ENCODE measurements around the gene RALGAPA2. TPM values are rescaled to one million over a fixed set of nuclear protein-coding genes. Genes with fewer than 3 reads are reported as not detected.
A peak's percentile ranks its signal among the peaks of the same experiment; 100 is the strongest.

Gene RALGAPA2
- total and polyA plus RNA-seq, 2 donors, result 15.3 to 41.6 TPM

DNA sequence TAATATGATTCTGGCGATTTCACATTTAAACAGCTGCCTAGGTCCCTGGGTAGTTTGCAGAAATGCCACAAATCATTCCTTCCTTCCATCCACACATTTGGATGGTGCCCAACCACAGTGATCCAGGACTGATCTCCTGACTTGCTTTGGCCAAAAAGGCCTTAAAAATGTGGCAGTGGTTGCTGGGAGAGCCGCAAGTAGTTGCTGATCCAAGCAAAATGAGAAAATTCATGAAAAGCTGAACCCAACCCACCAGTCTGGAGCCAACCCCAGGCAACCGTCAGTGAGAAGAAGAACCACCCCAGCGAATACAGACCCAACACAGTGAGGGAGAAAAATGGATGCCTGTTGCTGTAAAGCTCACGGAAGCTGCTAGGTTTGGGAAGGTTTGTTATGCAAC, 25.1 kb downstream of the RALGAPA2 start:
- Histone ChIP-seq H3K36me3 (ENCODE audit: insufficient read depth) (no peaks in the 10 kb centered on the region), H3K4me1 (ENCODE audit: insufficient read depth) (no peaks in the 10 kb centered on the region)
- WGBS, result 92% methylated on average over 5 of the region's 5 CpGs

DNA sequence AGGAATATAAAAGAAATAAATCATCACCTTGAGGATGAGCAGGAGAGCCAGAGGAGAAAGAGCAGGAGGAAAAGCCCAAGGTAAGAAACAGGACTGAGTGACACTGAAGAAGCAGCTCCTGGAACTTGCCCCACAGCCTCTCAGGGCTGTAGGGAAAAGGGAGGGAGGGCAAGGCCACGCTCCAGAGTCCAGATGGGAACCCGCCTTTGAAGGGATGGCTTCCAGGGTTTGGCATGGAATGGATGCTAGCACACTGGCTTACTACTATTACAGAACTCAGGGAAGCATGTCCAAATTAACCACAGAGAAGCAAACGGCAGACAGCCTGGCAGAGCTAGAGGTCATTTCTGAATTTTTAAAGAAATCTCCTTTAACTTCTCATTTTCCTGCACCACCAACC, 26.8 kb downstream of the RALGAPA2 start:
- WGBS, result 88% methylated on average over 3 of the region's 3 CpGs
- H3K4me1 ChIP-seq (ENCODE audit: insufficient read depth), result no peaks in the 10 kb centered on the region
- H3K27ac ChIP-seq (ENCODE audit: low read depth), result no peak overlapping the region
- no peaks in the 10 kb centered on the region for H3K36me3 ChIP-seq (ENCODE audit: insufficient read depth)
- H3K4me3 ChIP-seq (ENCODE audit: low read depth, low read length), result no peak overlapping the region
- no peak for DNase-seq (ENCODE audit: extremely low spot score)

More for the DNA sequence above, 25.1 kb downstream of the RALGAPA2 start:
- no peak overlapping the region for H3K27ac ChIP-seq (ENCODE audit: low read depth)
- no peak for DNase-seq (ENCODE audit: extremely low spot score)
- H3K4me3 ChIP-seq (ENCODE audit: low read depth, low read length), result no peak overlapping the region

DNA sequence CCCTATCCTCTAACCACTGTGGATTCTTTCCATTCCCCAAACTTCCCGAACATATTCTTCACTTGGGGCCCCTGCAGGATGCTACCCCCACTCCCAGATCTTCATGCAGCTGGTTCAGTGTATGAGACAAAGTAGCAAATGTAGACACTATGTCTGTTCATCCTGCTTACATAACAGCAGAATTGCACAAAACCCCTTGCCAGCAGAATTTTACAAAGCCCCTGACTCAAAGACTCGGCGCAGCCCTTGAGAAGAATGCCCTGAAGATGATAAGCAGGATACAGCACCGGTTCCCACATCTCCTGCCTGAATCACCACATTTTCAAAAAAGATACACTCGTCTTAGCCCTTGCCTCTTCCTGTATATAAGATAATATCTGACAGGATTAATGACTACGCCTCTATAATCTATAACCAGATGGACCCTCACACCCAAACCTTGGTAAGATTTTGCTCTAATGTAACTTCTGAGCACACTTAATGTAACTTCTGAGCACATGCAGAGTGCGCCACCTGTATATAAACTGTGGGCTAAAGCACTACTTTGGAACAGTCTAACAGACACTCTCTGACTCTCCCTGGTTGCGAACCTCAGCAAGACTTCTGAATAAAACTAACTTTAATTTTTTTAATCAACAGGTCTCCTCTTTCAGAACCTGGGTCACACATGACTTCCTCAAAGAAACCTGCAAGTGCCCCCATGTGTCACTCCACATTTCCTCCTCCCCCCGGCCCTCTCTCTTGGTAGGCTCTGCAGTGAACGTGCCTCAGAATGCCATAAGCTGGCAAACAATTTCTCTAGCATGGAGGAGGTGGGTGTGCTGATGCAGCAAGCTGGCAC, 28.7 kb downstream of the RALGAPA2 start:
- H3K4me1 ChIP-seq (ENCODE audit: insufficient read depth), result no peaks in the 10 kb centered on the region

DNA sequence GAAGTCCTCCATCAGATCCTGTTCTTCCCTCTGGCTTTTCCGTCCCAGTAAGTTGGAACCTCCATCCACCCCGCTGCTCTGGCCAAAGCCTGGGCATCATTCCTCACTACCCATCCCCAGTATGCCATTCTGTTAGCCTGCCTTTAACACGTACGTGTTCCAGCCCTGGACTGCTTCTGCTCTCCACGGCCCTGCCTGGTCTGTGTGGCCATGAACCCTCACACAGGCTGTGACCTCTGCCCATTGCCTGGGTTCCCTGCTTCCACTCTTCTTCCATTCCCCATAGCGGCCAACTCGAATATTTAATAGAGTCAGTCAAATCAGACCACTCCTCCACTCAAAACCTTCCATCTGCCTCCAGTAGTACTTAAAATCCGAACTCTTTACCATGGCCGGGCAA, 29.4 kb downstream of the RALGAPA2 start:
- H3K4me3 ChIP-seq (ENCODE audit: low read depth, low read length), result no peak overlapping the region
- H3K4me1 ChIP-seq (ENCODE audit: insufficient read depth), result no peaks in the 10 kb centered on the region
- 97% methylated on average over 9 of the region's 9 CpGs for WGBS
- DNase-seq (ENCODE audit: extremely low spot score), result no peak
- no peaks in the 10 kb centered on the region for H3K36me3 ChIP-seq (ENCODE audit: insufficient read depth)
- no peak overlapping the region for H3K27ac ChIP-seq (ENCODE audit: low read depth)

More for the DNA sequence above, 28.7 kb downstream of the RALGAPA2 start:
- Histone ChIP-seq H3K36me3 (ENCODE audit: insufficient read depth) (no peaks in the 10 kb centered on the region), H3K27ac (ENCODE audit: low read depth) (no peak overlapping the region), H3K4me3 (ENCODE audit: low read depth, low read length) (no peak overlapping the region)
- no peak for DNase-seq (ENCODE audit: extremely low spot score)
- 77% methylated on average over 10 of the region's 10 CpGs for WGBS

DNA sequence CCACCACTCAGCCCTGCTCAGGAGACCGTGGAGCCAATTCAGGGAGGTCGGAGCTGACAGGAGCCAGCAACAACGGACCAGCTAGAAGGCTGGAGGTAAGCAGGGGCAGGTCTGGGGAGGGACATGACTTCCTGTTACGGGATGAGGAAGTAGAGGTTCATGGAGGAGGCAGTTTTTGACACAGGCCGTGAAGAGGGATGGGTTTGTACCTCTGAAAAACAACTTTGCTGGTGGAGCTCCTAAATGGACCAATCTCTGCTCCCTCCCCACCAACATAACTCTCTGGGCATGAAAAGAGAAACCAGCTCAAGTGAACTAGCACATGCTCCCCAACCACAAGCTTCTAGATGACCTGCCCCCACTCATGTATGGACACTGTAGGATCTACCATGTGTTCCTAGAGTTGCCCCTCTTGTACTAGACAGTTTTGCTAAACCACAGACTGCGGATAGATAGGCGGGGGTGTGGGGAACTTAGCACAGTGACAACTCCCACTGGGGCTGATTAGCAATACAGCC, 31.4 kb downstream of the RALGAPA2 start:
- 78% methylated on average over 7 of the region's 7 CpGs for WGBS
- Histone ChIP-seq H3K27ac (ENCODE audit: low read depth) (no peak overlapping the region), H3K36me3 (ENCODE audit: insufficient read depth) (no peaks in the 10 kb centered on the region), H3K4me3 (ENCODE audit: low read depth, low read length) (no peak overlapping the region), H3K4me1 (ENCODE audit: insufficient read depth) (no peaks in the 10 kb centered on the region)
- DNase-seq (ENCODE audit: extremely low spot score), result no peak

DNA sequence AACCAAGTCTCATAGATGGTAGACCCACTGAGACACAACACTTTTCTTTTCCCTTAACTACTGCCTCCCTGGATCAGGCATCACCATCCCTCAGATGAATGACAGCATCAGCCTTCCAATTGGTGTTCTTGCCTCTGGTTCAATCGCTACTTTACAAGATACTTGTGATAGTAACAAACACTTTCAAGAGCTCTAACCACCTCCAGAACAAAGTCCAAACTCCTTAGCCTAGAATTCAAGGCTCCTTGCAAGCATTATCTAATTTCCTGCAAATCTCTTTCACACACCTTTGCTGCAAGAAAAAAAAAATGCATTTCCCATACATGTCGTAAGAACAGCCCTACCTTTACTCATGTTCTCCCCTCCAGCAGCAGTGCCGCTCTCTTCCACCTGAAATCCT, 33.1 kb downstream of the RALGAPA2 start:
- Histone ChIP-seq H3K27ac (ENCODE audit: low read depth) (no peak overlapping the region), H3K4me1 (ENCODE audit: insufficient read depth) (no peaks in the 10 kb centered on the region), H3K36me3 (ENCODE audit: insufficient read depth) (no peaks in the 10 kb centered on the region), H3K4me3 (ENCODE audit: low read depth, low read length) (no peak overlapping the region)
- 95% methylated on average over 3 of the region's 3 CpGs for WGBS
- no peak for DNase-seq (ENCODE audit: extremely low spot score)

DNA sequence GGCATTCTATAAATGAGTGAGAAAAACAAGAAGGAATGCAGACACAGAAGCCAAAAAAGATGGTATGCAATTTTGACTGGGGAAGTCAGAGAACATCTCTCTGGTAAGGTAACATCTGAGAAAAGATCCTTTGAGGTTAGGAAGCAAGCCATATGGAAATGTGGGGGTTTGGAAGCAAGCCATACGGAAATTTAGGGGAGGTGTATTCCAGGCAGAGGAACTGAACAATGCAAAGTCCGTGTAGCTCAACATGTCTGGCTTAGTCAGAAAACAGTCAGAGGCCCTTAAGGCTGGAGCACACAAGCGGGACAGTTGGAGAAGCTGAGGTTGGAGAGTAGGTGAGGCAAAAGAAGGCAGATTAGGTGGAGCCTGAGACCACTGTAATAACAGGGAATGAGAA, 35.3 kb downstream of the RALGAPA2 start:
- no peak overlapping the region for H3K27ac ChIP-seq (ENCODE audit: low read depth)
- no peaks in the 10 kb centered on the region for H3K36me3 ChIP-seq (ENCODE audit: insufficient read depth)
- DNase-seq (ENCODE audit: extremely low spot score), result no peak
- 66% methylated on average over 3 of the region's 3 CpGs for WGBS
- no peaks in the 10 kb centered on the region for H3K4me1 ChIP-seq (ENCODE audit: insufficient read depth)
- H3K4me3 ChIP-seq (ENCODE audit: low read depth, low read length), result no peak overlapping the region

DNA sequence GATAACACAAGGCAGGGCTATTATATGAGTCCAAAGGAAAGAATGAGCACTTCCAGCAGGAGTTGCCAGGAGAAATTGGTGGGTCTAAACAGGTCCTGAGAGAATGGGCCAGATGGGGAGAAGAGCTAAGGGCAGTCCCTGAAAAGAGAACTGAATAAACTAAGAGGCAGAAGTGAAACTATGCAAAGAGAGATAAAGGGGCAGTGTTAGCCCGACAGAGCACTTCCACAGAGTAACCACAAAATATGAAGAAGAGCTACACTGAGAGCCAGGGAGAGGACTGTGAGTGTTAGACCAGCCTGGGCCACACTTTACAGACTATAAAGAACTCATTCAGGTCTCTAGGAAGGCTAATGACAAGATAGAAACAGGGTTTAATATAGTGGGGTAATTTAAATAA, 43.8 kb downstream of the RALGAPA2 start:
- no peak for DNase-seq (ENCODE audit: extremely low spot score)
- Histone ChIP-seq H3K27ac (ENCODE audit: low read depth) (peak overlapping the region; percentile 6), H3K4me3 (ENCODE audit: low read depth, low read length) (no peak overlapping the region), H3K4me1 (ENCODE audit: insufficient read depth) (no peaks in the 10 kb centered on the region), H3K36me3 (ENCODE audit: insufficient read depth) (no peaks in the 10 kb centered on the region)
- WGBS, result 35% methylated on average over 1 of the region's 1 CpG

DNA sequence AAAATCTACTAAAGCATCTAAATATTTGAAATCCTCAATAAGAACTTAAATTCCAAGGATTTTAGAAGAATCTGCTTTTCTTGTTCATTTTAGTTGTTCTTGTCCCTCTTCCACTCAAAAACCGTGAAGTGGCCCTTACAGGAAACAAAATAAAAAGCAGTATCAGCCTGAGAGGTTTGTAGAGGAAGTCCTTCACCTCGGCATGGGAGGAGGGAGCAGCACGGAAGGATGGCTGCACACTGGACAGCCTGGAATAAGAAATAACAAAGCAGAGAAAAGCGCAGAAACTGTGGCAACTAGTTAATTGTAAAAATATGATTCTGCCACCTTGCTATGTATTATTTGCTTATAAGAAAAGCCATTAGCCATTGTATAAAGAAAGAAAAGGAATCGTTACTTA, 46.1 kb downstream of the RALGAPA2 start:
- DNase-seq (ENCODE audit: extremely low spot score), result no peak
- 62% methylated on average over 5 of the region's 5 CpGs for WGBS
- Histone ChIP-seq H3K4me1 (ENCODE audit: insufficient read depth) (no peaks in the 10 kb centered on the region), H3K4me3 (ENCODE audit: low read depth, low read length) (no peak overlapping the region), H3K36me3 (ENCODE audit: insufficient read depth) (no peaks in the 10 kb centered on the region), H3K27ac (ENCODE audit: low read depth) (no peak overlapping the region)

DNA sequence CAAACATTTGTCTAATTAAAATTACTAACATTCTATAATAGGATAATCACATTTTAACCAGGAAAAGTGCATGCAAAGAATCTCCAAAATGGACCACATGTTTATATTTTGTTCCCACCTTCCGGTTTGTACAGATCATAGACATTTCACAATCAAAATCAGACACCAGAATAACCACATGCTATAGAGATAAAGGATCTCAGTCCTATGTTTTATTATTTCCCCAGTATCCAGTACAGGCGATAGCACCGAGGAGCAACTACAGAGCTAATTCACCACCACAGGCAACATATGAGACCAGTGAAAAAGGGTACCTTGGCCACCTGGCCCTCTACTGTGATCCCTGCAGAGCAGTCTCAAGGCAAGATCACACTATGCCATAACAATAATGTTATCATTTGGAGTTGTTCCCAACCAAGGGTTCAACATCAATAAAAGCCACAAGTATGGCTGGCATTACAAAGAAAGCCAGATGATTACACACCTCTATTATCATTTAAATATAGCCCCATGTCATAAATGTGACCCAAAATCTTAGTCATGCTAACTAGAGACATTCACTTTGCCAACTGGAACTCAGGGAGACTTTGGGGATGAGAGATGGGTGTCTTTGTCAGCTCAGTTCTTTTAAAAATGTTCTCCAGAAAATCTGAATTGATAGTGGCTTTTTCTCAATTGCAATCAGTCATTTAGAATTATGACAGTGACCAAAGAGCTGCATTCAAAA, 46.7 kb downstream of the RALGAPA2 start:
- no peak for DNase-seq (ENCODE audit: extremely low spot score)
- no peaks in the 10 kb centered on the region for H3K36me3 ChIP-seq (ENCODE audit: insufficient read depth)
- WGBS, result 76% methylated on average over 3 of the region's 3 CpGs
- H3K27ac ChIP-seq (ENCODE audit: low read depth), result no peak overlapping the region
- no peak overlapping the region for H3K4me3 ChIP-seq (ENCODE audit: low read depth, low read length)
- no peaks in the 10 kb centered on the region for H3K4me1 ChIP-seq (ENCODE audit: insufficient read depth)

DNA sequence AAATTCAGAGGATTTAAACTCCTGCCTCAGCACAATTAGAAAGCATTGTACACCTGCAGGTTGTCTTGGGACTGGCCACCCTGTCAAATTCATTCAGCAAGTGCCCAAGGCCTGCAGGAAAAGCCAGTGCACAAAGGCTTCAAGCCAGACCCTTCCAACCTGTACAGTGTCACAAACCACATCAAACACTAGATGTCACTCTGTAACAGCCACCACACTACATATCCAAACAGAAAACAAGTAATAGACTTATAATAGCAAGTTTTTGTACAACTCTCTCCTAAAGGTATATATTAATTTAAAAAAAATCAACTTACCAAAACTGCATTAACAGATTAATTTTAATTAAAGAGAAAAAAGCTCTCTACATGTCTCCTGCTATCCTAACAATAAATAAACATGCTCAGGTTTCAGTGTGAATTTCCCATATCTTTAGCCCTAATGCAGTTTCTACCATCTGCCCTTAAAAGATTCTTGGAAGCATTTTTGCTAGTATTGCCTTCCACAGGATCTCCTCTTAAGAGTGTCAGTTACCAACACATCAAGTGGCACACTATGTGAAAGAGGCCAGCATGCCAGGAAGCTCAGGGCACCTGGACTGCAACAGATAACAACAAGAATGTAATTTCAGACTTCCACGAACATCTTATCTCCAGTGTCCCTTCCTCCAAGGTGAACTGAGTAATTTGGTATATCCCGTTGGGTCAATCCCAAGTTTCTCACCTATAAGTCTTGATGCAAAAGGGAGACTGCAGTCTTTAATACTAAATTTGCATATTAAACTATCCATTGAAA, 47.5 kb downstream of the RALGAPA2 start:
- DNase-seq (ENCODE audit: extremely low spot score), result peak; percentile 7
- Histone ChIP-seq H3K36me3 (ENCODE audit: insufficient read depth) (no peaks in the 10 kb centered on the region), H3K4me1 (ENCODE audit: insufficient read depth) (no peaks in the 10 kb centered on the region), H3K27ac (ENCODE audit: low read depth) (no peak overlapping the region), H3K4me3 (ENCODE audit: low read depth, low read length) (no peak overlapping the region)
- 77% methylated on average over 2 of the region's 2 CpGs for whole genome bisulfite sequencing

DNA sequence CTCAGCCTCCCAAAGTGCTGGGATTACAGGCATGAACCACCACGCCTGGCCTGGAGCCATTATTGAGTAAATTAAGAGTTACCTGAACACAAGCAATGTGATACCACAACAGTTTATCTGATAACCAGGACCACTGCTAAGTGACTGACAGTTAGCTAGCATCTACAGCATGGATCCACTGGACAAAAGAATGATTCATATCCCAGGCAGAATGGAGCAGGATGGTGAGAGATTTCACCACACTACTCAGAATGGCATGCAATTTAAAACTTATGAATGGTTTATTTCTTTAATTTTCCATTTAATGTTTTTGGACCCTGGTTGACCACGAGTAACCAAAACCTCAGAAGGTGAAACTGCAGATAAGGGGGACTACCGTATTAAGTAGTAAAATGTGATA, 48.6 kb downstream of the RALGAPA2 start:
- no peak for DNase-seq (ENCODE audit: extremely low spot score)
- no peaks in the 10 kb centered on the region for H3K4me1 ChIP-seq (ENCODE audit: insufficient read depth)
- 89% methylated on average over 3 of the region's 3 CpGs for WGBS
- no peak overlapping the region for H3K27ac ChIP-seq (ENCODE audit: low read depth)
- no peaks in the 10 kb centered on the region for H3K36me3 ChIP-seq (ENCODE audit: insufficient read depth)
- no peak overlapping the region for H3K4me3 ChIP-seq (ENCODE audit: low read depth, low read length)

DNA sequence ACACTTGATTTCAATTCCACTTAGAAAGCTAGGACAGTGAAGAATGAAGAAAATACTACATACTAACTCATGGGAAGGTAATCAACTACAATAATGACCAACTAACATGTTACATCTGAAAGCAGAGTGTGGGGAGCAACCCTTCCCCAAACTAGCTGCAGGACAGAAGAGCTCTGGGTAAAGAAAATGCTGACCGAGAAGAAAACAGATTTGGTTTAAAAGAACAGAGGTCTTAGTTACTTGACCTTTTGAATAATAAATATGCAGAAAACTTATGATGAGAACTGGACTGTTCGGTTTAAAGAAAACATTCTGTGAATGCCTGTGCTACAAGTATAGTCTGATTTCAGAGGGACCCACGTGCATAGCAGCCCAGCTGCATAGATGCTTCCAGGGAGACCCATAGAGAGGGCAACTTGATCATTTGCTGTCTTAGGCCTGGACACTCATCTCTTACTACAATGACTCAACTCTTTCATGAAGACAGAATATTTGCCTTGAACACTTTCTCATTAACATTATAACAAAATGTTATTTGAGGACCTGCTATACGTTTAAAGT, 53.5 kb downstream of the RALGAPA2 start:
- H3K27ac ChIP-seq (ENCODE audit: low read depth), result no peak overlapping the region
- no peaks in the 10 kb centered on the region for H3K36me3 ChIP-seq (ENCODE audit: insufficient read depth)
- WGBS, result 74% methylated on average over 4 of the region's 4 CpGs
- no peak for DNase-seq (ENCODE audit: extremely low spot score)
- H3K4me1 ChIP-seq (ENCODE audit: insufficient read depth), result no peaks in the 10 kb centered on the region
- H3K4me3 ChIP-seq (ENCODE audit: low read depth, low read length), result no peak overlapping the region

All from urinary bladder (tissue), 4 donors.